HG02885 (cell line): ENCODE results near the gene FCN2.

Experiments
- ATAC-seq: cut with Tn5 transposase; IDR thresholded peaks from one replicate; pipeline ENCODE4 v1.9.1; 2021; ENCODE audit warnings: mild to moderate bottlenecking; ENCODE audit not compliant: unreplicated experiment, poor library complexity

Gene FCN2

DNA sequence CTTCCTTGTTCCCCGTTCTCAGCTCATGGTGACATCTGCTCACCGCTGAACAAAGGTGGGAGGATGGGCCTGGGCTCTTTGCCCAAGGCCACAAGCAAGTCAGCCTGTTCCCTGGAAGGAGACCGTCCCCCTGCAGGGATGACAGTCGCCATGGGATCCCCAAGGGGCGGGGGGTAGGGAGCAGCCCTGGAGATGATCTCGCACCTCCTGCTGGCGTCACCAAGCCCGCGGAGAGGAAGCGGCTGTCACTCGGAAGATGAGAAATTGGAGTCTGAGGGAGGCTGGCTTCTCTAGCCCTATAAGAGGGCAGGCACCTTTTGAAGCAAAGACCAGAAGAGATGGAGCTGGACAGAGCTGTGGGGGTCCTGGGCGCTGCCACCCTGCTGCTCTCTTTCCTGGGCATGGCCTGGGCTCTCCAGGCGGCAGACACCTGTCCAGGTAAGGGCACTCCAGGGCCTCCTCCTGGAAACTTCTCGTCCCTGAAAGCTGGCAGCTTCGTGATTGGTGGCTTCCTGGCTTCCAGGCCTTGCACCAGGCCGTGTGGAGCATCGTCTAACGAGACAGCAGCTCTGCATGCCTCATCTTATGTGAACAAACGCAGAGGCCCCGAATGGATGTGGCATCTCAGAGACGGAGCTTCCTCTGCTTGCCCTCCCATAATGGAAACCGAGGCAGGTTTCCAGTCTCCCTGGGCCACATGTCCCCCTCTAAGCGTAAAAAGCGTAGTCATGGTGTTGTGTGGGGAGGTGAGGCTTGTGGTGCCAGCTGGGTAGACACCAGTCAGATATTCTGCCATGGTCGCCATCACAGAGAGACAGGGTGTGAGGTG is at the start of gene FCN2:
Gene FCN2 (plus strand): TSS at position 327 of the 829 bp plus-strand sequence. CDS start 12 bp downstream, at position 339.
- ATAC-seq = no peak

GRCh38 chr9:134830926-134831720 is 49.5 kb upstream of the FCN2 start:
- ATAC-seq = no peak

DNA sequence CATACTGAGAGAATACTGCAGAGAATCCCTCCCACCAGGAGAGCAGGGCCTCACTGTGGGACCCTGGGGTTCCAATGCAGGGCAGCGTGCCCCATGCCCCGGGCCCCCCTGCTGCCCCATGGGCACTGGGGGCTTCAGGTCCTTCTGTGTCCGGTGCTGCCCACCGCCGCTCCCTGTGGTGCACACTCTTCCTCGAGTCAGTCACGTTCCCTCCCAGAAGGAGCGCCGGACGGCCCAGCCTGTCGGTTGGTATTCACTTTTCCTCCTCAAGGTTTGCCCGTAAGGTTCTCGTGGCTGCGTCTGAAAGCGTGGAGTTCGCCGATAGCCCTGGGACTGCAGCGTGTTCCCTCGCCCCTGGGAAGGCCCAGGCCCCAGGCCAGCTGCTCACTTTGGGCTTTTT is 48.1 kb upstream of the FCN2 start:
- no peak for ATAC-seq

DNA sequence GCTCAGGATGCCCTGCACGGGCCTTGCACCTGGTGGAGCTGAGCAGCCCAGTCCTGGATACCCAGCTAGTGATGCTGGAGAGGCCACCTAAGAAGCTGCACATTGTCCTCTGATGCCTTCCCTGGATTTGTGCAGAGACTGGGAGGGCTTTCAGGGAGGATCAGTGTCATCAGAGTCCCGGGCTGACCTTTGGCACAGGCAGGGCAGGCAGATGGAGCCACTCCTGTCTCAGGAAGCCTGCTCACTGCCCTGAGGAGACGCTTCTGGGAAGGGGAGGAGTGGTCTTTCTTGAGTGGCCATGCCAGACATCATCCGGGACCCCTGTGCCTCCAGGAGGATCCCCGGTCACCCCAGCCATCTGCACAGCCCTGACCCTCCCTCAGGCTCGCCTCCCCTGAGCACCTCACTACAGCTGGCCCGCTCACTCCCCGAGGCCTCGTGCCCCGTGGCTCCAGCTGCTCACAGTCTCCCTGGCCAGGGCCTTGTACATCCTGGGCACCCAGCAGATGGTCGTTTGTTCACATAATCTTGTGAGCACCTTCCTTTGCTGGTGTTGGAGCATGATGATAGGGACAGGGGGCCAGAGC is 47.2 kb upstream of the FCN2 start:
- no peak for ATAC-seq

DNA sequence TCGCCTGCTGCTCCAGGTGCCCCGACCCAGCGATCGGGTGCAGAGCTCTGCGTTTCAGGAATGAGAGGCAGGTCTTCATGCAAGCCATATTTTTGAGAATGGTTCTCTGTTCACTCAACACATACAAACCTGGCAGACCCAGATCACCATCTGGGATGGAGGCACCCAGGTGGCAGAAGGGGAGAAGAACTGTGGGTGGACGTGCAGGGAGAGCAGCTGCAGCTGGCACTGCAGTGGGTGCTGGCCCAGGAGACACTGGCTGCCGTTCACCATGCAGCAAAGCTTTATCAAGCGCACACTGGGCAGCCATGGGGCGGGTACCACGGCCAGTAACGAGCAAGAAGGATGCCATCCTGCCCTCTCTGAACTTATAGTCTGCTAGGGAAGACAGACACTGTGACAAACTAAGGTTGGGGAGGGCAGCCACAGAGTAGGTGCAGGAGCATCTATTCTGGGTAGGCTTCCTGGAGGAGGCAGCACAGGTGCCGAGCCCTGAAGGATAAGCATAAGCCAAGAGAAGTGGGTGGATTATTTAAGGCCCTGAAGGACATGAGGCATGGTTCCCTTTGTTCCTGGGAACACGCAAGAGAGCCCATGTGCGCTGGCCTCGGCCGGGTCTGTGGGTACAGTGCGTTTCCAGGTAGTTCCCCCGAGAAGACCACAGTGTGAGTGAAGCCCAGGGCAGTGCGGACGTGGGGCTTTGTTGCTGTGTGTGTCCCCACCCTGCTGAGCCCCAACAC is 46.2 kb upstream of the FCN2 start:
- no peak for ATAC-seq

DNA sequence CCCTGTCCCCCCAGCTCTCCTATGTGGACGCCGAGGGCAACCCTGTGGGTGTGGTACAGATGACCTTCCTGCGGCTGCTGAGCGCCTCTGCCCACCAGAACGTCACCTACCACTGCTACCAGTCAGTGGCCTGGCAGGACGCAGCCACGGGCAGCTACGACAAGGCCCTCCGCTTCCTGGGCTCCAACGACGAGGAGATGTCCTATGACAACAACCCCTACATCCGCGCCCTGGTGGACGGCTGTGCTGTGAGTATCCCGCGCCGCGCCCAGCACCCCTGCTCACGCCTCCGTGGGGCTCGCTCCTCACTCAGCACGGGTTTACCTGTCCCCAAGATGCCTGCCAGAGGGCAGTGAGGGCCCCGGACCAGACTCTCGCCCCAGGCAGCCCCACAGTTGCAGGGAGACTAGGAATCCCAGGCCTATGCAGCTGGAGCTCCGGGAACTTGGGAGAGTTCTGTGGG is 45.6 kb upstream of the FCN2 start:
- ATAC-seq = no peak

GRCh38 chr9:134835448-134835847 is 45.2 kb upstream of the FCN2 start:
- no peak for ATAC-seq

GRCh38 chr9:134835987-134836386 is 44.6 kb upstream of the FCN2 start:
- no peak for ATAC-seq

DNA sequence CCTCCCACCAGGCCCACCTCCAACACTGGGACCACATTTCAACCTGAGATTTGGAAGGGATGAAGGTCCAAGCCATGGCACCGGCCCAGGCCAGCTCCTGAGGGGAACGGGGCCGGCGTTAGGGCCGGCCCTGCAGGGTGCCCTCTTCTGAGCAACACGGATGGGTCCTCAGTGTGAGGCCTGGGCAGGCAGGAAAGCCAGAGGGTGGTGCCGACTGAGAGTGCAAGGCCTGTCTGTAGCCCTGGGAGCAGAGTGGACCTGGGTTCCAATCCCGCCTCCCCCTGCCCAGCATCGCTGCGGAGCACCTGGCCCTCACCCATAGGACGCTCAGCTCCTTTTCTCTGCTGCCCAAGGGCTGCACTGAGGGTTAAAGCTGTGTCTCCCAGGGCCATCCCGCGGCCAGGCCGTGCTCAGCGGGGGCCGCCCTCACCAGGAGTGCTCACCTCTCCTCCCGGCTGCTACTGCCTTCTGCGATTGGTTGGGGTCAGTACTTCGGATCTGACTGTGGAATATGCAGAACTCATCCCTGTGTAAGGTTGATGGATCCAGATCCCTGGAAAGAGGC is 44.1 kb upstream of the FCN2 start:
- no peak for ATAC-seq

GRCh38 chr9:134837529-134837928 is 43.1 kb upstream of the FCN2 start:
- no peak for ATAC-seq

- no peak for ATAC-seq
These were observed 41.8 kb upstream of the FCN2 start for GRCh38 chr9:134838651-134839454.

GRCh38 chr9:134839455-134840125 is 41.0 kb upstream of the FCN2 start:
- ATAC-seq = no peak

DNA sequence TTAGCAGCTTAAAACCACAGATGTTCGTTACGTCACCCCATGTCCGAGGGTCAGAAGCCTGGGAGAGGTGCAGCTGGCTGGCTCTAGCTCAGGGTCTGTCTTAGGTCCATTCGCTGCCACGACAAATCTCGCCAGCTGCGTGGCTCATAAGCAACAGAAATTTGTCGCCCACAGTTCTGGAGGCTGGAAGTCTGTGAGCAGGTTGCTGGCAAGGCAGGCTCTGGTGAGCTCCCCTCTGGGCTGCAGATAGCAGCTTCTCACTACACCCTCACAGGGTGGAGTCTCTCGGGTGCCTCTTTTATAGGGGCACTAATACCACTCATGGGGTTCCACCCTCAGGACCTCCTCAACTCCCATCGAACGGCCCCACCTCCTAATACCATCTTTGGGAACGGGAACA is 40.1 kb upstream of the FCN2 start:
- ATAC-seq = no peak

DNA sequence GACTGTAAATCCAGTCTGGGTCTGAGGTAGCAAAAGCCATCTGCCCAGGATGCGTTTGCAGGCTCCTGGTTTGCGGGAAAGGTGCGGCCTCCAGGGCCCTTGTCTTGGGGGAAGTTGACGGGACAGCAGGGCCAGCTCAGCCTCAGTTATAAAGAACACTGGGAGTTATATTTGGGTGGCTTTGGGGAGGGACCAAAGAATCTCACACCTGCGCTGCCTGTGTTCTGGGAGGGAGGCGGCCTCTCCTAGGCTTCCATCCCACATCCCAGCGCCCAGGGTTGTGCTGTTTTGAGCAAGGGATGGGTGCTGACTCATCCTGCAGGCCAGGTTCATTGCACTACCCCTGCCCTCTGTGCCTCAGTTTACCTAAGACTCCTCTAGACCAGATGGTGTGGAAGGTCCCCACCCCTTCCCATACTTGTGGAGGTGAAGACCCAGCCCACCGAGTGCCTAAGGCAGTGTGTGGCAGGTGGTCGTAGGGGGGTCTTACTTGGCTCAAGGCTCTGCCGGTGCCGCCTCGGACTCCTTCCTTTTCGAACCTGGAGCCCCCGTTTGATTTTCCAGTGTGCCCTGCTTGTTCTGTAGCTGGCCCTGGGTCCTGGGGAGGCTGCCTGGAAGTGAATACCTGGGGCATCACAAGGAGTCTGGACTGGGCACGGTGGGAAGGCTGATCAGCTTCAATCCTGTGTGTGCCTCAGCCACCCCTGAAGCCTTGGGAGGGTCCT is 39.3 kb upstream of the FCN2 start:
- ATAC-seq = no peak

- ATAC-seq = no peak
These were observed 38.3 kb upstream of the FCN2 start for GRCh38 chr9:134842321-134842720.

GRCh38 chr9:134843740-134844139 is 36.9 kb upstream of the FCN2 start:
- ATAC-seq = no peak

GRCh38 chr9:134844821-134845220 is 35.8 kb upstream of the FCN2 start:
- ATAC-seq = no peak

DNA sequence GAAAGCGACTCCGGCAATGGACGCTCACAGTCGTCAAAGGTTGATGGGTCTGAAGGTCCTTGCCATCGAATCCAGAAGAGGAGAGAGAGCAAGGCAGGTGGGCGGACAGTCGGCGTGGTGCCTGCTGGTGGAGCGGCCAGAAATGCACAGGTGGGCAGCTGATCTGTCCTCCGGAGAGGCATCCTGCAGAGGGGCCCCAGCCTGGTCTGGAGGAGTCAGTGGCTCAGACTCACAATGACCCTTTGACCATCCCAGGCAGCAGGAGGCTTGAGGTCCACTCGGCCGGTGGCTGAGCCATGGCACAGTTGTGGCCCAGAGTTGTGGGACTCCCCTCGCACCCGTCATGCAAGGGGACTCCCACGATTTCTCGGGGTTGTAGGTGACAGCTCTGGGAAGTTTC is 34.4 kb upstream of the FCN2 start:
- ATAC-seq = no peak
